Breast epithelium (tissue), 4 donors: ENCODE data around the gene ZNF831. TPM values are rescaled to one million over a fixed set of nuclear protein-coding genes. Genes with fewer than 3 reads are reported as not detected.

Experiments
- DNase-seq, 2 donors: peaks; one replicate each; pipeline ENCODE4 v3.0.0-alpha.2; 2019; ENCODE audit warnings: low spot score in 2 of 2
- H3K27ac ChIP-seq, 2 donors: fragments of 200-600 bp; sonication (generic) in 1 of 2; one replicate each; pipeline ENCODE4 v1.5.1; 2016 to 2019; ENCODE audit warnings: mild to moderate bottlenecking in 1 of 2
- H3K27me3 ChIP-seq, 2 donors: fragments of 200-600 bp; sonication (generic) in 1 of 2; one replicate each; pipeline versions ENCODE4 v1.5.1 to v1.6.0; 2017 to 2019; ENCODE audit warnings: control low read depth in 1 of 2, mild to moderate bottlenecking in 1 of 2
- H3K36me3 ChIP-seq: fragments of 200-600 bp; one replicate; pipeline ENCODE4 v1.5.1; 2019
- H3K4me1 ChIP-seq, 2 donors: fragments of 200-600 bp; sonication (generic); one replicate each; pipeline ENCODE4 v1.5.1; 2016 to 2019; ENCODE audit warnings: control low read depth in 1 of 2
- H3K4me3 ChIP-seq, 3 donors: fragments of 200-600 bp; sonication (generic); 1 replicate in 2 of 3; 2 replicates in 1 of 3; pipeline ENCODE4 v1.5.1; 2016 to 2019; ENCODE audit warnings: mild to moderate bottlenecking in 3 of 3, moderate library complexity in 2 of 3
- H3K9me3 ChIP-seq, 2 donors: fragments of 200-600 bp; sonication (generic) in 1 of 2; one replicate each; pipeline ENCODE4 v1.5.1; 2016 to 2019; ENCODE audit warnings: control low read depth in 1 of 2
- CTCF ChIP-seq, 3 donors: fragments of 450-650 bp; IDR thresholded peaks; one replicate each; pipeline ENCODE4 v1.5.1; 2016 to 2017; ENCODE audit warnings: antibody characterized with exemption in 3 of 3, mild to moderate bottlenecking in 3 of 3, moderate library complexity in 3 of 3
- POLR2A ChIP-seq: fragments of 450-650 bp; IDR thresholded peaks from one replicate; pipeline ENCODE4 v1.6.1; 2016; ENCODE audit warnings: antibody characterized with exemption, mild to moderate bottlenecking, moderate library complexity
- POLR2AphosphoS5 ChIP-seq, 3 donors: sonication (generic); formaldehyde crosslinking; IDR thresholded peaks; one replicate each; pipeline ENCODE4 v1.6.1; 2017; ENCODE audit warnings: antibody characterized with exemption in 3 of 3
- intact Hi-C: fragments of 100-400 bp; cut with DNase I; formaldehyde crosslinking; loops from one replicate; pipeline ENCODE4 v1.15.1; 2023; ENCODE audit warnings: low total_unique reads
- total RNA-seq, 3 donors: library from RNA; depleted of rRNA; stranded (reverse); fragments of >200 nt; gene quantifications; one replicate each; pipeline ENCODE4 v1.1.0, GENCODE V29; 2016

ZNF831 gene
- total RNA-seq, 3 donors from 2014 or later, result 0.48 to 1.6 (median 1.2) TPM

GRCh38 chr20:59207235-59207634, 43.6 kb downstream of the ZNF831 start:
- H3K4me1 ChIP-seq, result no peaks in the 10 kb centered on the region
- intact Hi-C loops, result no loop called here
- no peaks in the 10 kb centered on the region for H3K9me3 ChIP-seq
- H3K27me3 ChIP-seq, result peaks cover 0 to 12% of the 10 kb centered on the region in 2 donors
- DNase-seq, result no peak
- no peak for TF ChIP-seq POLR2AphosphoS5 (IDR thresholded peaks at IDR 0.05)
- TF ChIP-seq CTCF (IDR thresholded peaks at IDR 0.05), result no peak
- TF ChIP-seq POLR2A, result no peak
- no peaks in the 10 kb centered on the region for H3K36me3 ChIP-seq
- H3K4me3 ChIP-seq, result no peak overlapping the region
- H3K27ac ChIP-seq, result no peak overlapping the region

- intact Hi-C loops, result no loop called here
- H3K27me3 ChIP-seq, result peaks cover 0 to 12% of the 10 kb centered on the region in 2 donors
- H3K27ac ChIP-seq, result no peak overlapping the region
- DNase-seq, result no peak
- H3K9me3 ChIP-seq, result no peaks in the 10 kb centered on the region
- H3K36me3 ChIP-seq, result no peaks in the 10 kb centered on the region
- H3K4me1 ChIP-seq, result no peaks in the 10 kb centered on the region
- H3K4me3 ChIP-seq, result no peak overlapping the region
- TF ChIP-seq POLR2A (no peak), CTCF (IDR thresholded peaks at IDR 0.05) (no peak), POLR2AphosphoS5 (IDR thresholded peaks at IDR 0.05) (no peak)
Measured at GRCh38 chr20:59207742-59208357, 44.2 kb downstream of the ZNF831 start.

- intact Hi-C loops, result no loop called here
- no peak for TF ChIP-seq POLR2A
- TF ChIP-seq CTCF (IDR thresholded peaks at IDR 0.05), result no peak
- no peak for TF ChIP-seq POLR2AphosphoS5 (IDR thresholded peaks at IDR 0.05)
- DNase-seq, result no peak
- no peaks in the 10 kb centered on the region for H3K9me3 ChIP-seq
- H3K36me3 ChIP-seq, result no peaks in the 10 kb centered on the region
- no peak overlapping the region for H3K4me3 ChIP-seq
- H3K27ac ChIP-seq, result no peak overlapping the region
- peaks cover 0 to 7% of the 10 kb centered on the region in 2 donors for H3K27me3 ChIP-seq
- H3K4me1 ChIP-seq, result no peaks in the 10 kb centered on the region
Measured at GRCh38 chr20:59210186-59210585, 46.6 kb downstream of the ZNF831 start.

GRCh38 chr20:59211208-59211765, 47.7 kb downstream of the ZNF831 start:
- TF ChIP-seq POLR2A (no peak), CTCF (IDR thresholded peaks at IDR 0.05) (no peak), POLR2AphosphoS5 (IDR thresholded peaks at IDR 0.05) (no peak)
- intact Hi-C loops, result no loop called here
- peaks cover 0 to 7% of the 10 kb centered on the region in 2 donors for H3K27me3 ChIP-seq

GRCh38 chr20:59214073-59214472, 50.5 kb downstream of the ZNF831 start:
- no peaks in the 10 kb centered on the region for H3K9me3 ChIP-seq
- no peaks in the 10 kb centered on the region for H3K36me3 ChIP-seq
- no peaks in the 10 kb centered on the region for H3K4me1 ChIP-seq
- no peak for DNase-seq
- TF ChIP-seq CTCF (IDR thresholded peaks at IDR 0.05) (no peak), POLR2A (no peak), POLR2AphosphoS5 (IDR thresholded peaks at IDR 0.05) (no peak)
- no peak overlapping the region for H3K4me3 ChIP-seq
- intact Hi-C loops, result no loop called here
- no peak overlapping the region for H3K27ac ChIP-seq
- no peaks in the 10 kb centered on the region for H3K27me3 ChIP-seq

More at GRCh38 chr20:59211208-59211765, 47.7 kb downstream of the ZNF831 start:
- DNase-seq, result no peak
- no peaks in the 10 kb centered on the region for H3K4me1 ChIP-seq
- H3K4me3 ChIP-seq, result no peak overlapping the region
- H3K36me3 ChIP-seq, result no peaks in the 10 kb centered on the region
- no peaks in the 10 kb centered on the region for H3K9me3 ChIP-seq
- no peak overlapping the region for H3K27ac ChIP-seq
